NCI-H2196 treated with DMSO at 0.1 percent for 48 hours (cell line): ENCODE measurements around the gene REL.
"Not testable (repeated sequence)": the region's sequence is repeated elsewhere in the genome, so short reads cannot be mapped to it uniquely, and the experiment has no call there.

Experiments used
- DNase-seq: peaks from one replicate; lab custom pipeline; 2025; ENCODE audit not compliant: unreplicated experiment; lab: John Stamatoyannopoulos, UW

REL gene

GRCh38 chr2:60906395-60906794 is 25.0 kb downstream of the REL start:
- DNase-seq: no peak

DNA sequence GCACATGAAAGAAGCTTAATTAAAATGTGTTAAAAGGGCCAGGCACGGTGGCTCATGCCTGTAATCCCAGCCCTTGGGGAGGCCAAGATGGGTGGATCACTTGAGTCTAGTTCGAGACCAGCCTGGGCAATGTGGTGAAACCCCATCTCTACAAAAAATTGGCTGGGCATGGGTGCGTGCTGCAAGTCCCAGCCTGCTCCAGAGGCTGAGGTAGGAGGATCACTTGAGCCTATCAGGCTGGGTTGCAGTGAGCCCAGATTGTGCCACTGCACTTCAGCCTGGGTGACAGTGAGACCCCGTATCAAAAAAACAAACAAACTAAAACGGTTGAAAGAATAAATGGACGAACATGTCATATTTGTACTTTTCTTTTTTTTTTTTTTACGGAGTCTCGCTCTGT is 26.0 kb downstream of the REL start:
- no peak for DNase-seq

DNA sequence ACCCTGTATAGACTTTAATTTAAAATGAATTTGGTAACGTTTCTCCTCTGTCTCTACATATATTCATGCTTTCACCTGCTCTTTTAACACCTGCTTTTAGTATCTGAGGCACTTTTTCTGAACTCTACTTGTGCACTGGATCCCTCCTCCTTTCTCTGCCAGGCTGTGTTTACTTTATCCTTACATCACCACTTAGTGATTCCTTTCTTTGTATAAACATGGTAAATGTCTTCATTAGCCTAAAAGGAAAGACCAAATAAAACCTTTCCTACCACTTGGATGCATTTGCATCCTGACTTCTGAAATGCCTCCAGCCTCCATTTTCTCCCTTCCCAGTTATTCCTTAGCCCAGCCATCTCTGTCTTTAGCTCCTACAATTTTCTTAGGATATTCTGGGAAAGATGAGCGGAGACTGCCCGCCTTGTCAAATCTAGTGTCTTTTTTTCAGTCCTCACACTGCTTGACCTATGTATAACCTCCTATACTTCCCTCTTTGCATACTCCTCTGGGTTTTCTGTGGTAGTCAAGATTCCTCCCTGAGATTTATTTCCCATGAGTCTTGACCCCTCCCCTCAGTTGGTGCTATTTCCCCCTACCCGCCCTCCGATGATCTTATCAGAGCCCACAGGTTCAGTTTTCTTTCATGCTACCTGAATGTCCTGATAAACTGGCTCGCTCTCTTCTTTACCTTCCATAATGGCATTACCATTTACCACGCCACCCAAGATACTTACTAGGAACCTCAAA is 44.8 kb downstream of the REL start:
- no peak for DNase-seq

- DNase-seq: no peak
Observed at GRCh38 chr2:60926741-60927552, 45.6 kb downstream of the REL start.

- DNase-seq: not testable (repeated sequence)
Observed at GRCh38 chr2:60932061-60932460, 50.7 kb downstream of the REL start.

- no peak for DNase-seq
Observed at GRCh38 chr2:60932954-60933353, 51.6 kb downstream of the REL start.

DNA sequence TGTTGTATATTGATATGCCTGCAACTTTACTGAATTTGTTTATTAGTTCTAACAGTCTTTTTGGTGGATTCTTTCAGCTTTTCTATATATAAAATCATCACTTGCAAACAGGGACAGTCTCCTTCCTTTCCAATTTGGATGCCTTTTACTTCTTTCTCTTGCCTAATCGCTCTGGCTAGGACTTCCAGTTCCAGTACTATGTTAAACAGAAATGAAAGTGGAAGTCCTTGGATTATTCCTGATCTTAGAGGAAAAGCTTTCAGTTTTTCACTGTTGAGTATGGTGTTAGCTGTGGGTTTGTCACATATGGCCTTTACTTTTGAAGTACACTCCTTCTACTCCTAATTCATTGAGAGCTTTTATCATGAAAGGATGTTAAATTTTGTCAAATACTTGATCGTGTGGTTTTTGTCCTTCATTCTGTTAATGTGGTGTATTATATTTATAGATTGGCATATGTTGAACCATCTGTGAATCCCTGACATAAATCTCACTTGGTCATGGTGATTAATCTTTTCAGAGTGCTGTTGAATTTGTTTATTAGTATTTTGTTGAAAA is 52.9 kb downstream of the REL start:
- no peak for DNase-seq

DNA sequence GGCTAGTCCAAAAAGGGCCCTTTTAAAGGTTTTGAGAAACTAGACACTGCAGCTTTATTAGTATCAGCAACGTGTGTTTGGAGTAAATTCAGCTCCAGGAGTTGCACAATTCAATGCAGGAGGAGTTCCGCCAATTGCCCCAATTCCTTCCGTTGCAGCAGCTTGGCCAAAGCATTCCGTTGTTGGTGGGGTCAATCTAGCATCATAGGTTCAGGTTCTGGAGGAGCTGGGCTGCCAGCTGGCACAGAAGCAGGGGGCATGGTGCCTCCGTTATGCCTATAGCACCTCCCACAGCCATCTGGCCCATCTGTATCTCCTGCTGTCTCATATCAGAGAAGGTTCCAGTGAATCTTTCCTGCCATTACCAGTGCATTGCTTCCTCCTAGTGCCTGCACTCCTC is 55.4 kb downstream of the REL start:
- no peak for DNase-seq

DNA sequence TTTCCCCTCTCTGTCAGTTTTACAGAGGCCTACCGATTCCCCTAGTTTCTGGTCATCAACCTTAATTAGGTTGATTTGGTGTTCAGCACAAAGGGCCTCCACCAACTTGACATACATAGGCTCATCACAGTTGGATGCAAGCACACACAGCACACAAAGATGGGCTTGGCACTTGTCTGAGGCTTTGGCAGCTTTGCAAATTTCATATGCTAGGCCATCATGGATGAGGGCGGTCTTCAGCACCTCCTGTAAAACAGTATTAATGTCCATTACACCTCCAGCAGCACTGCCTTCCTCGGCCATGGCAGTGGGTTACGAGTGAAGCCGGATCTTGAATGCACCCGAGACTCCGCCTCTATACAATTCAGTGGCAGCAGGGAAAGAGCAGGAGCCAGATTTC is 56.9 kb downstream of the REL start:
- DNase-seq: no peak

DNA sequence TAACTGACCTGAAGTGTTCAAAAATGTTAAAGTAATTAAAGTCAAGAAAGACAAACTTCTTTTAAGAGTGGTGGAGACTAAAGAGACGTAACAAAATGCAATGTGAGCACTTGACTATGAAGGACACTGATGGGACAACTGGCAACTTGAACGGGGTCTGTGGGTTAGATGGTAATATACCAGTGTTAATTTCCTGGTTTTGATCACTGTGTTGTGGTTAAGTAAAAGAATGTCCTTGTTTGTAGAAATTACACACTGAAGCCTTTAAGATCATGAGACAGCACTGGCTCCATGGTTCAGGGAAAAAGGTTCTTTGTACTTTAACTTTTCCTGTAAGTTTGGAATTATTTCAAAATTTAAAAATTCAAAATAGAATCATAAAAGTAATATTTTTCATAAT is 58.2 kb downstream of the REL start:
- no peak for DNase-seq

DNA sequence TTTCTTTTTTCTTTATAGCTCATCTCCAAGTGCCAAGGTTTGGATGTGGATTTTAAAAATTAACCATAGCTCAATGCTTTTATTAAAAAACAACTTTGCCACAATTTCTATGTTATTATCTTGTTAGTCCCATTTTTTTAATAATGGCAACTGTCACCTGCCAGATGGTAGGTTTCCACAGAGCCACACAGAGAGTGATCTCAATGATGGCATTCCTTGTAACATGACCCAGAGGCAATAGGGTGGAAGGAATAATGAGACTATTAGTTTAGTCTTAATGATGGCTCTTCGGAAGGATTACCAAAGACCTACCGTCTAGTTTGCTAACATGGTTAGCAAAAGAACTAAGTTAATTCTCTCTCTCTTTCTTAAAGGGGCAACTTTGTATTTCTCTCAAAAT is 64.0 kb downstream of the REL start:
- DNase-seq: no peak

GRCh38 chr2:60947056-60947455 is 65.7 kb downstream of the REL start:
- no peak for DNase-seq

- DNase-seq: no peak
Observed at GRCh38 chr2:60948161-60948560, 66.8 kb downstream of the REL start.

DNA sequence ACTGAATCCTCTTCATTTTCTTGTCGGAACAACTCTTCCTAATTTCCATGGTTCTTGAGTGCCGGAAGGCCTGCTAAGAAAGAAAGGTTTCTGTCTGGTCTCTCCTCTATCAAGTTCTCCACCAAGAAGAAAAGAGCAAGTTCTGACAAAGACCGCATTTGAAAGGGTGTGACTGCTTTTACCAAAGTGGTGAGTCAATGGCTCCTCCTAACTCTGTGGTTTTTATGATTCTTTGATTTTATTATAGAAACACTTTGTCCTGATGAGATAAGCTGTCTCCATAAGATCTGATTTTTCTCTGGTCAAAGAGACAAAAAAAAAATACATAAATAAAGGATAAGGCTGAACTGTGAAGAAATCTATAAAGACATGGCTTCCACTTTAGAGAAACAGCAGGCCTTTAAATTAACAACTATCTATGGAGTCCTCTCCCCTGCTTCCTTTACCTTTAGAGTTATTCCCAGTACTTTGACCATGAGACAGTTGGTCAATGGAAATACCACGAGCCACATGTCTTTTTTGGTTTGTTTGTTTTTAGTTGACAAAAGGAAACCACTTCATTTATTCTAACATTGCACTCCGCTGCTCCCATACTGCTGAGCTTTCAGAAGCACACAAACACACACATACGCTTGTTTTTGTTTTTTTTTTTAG is 67.7 kb downstream of the REL start:
- DNase-seq: no peak

- no peak for DNase-seq
Observed at GRCh38 chr2:60954139-60954538, 72.8 kb downstream of the REL start.

GRCh38 chr2:60957224-60957623 is 75.8 kb downstream of the REL start:
- no peak for DNase-seq

- no peak for DNase-seq
Observed at GRCh38 chr2:60957643-60958042, 76.3 kb downstream of the REL start.

GRCh38 chr2:60958361-60958760 is 77.0 kb downstream of the REL start:
- DNase-seq: no peak

- no peak for DNase-seq
Observed at GRCh38 chr2:60958800-60959199, 77.4 kb downstream of the REL start.

GRCh38 chr2:60959501-60959900 is 78.1 kb downstream of the REL start:
- no peak for DNase-seq

- DNase-seq: no peak
Observed at GRCh38 chr2:60960706-60961105, 79.3 kb downstream of the REL start.

- DNase-seq: no peak
Observed at GRCh38 chr2:60961457-60961856, 80.1 kb downstream of the REL start.
